Kidney epithelial cell (primary cell): ENCODE results near the gene CHPF2. TPM values are rescaled to one million over a fixed set of nuclear protein-coding genes. Genes with fewer than 3 reads are reported as not detected.

Source experiments
- DNase-seq: peaks from one replicate; pipeline ENCODE4 v3.0.0-alpha.2; 2010; ENCODE audit warnings: low read depth
- H3K27me3 ChIP-seq: 2 replicates; pipeline ENCODE4 v1.6.0; 2011; ENCODE audit warnings: low read length; ENCODE audit not compliant: control insufficient read depth, insufficient read depth
- H3K36me3 ChIP-seq: 2 replicates; pipeline ENCODE4 v1.5.1; 2011; ENCODE audit warnings: low read length; ENCODE audit not compliant: control insufficient read depth, insufficient read depth
- H3K4me3 ChIP-seq: 2 replicates; pipeline ENCODE4 v1.5.1; 2011; ENCODE audit warnings: low read depth, mild to moderate bottlenecking, control low read depth, low read length
- total RNA-seq: library from RNA; depleted of rRNA; stranded (reverse); fragments of >200 nt; gene quantifications from 2 replicates; pipeline ENCODE4 v1.2.3, GENCODE V29; 2015
- TF ChIP-seq, protein P1 (sequence below): IDR thresholded peaks from 2 replicates; pipeline ENCODE4 v1.5.1; 2011; ENCODE audit warnings: mild to moderate bottlenecking, moderate library complexity, low read length, control low read depth, inconsistent platforms; ENCODE audit not compliant: insufficient read depth, poor library complexity, severe bottlenecking

CHPF2 gene
- total RNA-seq, 1 donor from 2014 or later, result 60.0 TPM

DNA sequence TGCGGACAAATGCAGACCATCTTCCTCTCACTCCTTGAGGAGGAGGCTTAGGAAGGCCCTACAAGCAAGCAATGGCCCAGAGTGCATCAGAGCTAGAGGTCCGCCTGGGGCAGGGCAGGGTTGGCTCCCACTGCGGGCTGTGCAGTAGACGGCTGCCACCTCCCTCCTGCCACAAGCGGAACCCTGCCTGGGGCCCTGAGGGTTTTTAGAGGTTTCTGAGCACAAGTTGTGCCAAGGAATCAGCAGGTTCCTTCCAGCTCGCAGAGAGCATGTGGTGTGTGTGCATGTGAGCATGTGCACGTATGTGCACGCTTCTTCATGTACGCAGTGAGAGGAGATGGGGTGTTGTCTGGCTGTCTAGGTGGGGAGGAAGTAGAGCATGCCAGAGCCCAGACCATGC lies 42.1 kb downstream of the CHPF2 start:
- peaks cover 17% of the 10 kb centered on the region for H3K27me3 ChIP-seq

DNA sequence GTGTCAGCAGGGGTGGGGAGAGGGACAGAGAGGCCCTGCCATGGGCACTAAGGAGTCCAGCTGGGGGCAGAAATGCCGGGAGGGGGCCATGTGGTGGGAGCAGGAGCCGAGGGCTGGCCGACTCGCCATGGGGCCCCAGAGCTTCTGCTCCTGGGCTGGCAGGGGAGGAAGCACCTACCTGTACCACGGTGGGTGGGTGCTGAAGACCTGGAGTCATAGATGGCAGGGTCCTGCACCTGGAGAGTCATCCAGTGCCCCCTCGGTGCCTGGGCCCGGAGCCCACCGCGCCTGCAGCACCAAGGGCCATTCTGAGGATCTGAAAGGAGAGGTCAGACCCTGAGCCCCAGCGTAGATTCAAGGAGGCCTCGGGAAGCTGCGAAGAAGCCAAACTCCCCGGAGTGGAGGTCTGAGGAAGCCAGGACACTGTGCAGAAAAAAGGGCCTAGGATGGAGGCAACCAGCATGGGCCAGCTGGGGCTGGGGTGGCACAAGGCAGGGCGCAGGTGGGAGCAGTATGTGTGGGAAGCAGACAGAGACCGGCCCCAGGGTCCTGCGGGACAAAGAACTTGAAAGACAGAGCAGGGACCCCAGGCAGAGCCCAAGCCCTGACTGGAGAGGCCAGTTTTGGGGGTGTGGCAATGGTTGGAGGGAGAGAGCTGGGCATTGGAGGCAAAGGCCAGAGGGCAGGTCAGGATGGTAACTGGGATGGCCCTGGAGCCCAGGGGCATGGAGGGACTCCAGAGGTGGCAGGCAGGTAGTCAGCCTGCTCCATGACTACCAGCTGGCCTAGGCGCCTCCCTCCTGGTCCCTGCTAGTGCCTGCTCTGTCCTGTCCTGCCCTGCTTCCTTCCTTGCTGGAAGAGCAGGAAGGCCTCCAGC lies 42.9 kb downstream of the CHPF2 start:
- Histone ChIP-seq H3K27me3 (peaks cover 22% of the 10 kb centered on the region), H3K36me3 (no peaks in the 10 kb centered on the region), H3K4me3 (no peak overlapping the region)
- TF ChIP-seq, protein P1, sequence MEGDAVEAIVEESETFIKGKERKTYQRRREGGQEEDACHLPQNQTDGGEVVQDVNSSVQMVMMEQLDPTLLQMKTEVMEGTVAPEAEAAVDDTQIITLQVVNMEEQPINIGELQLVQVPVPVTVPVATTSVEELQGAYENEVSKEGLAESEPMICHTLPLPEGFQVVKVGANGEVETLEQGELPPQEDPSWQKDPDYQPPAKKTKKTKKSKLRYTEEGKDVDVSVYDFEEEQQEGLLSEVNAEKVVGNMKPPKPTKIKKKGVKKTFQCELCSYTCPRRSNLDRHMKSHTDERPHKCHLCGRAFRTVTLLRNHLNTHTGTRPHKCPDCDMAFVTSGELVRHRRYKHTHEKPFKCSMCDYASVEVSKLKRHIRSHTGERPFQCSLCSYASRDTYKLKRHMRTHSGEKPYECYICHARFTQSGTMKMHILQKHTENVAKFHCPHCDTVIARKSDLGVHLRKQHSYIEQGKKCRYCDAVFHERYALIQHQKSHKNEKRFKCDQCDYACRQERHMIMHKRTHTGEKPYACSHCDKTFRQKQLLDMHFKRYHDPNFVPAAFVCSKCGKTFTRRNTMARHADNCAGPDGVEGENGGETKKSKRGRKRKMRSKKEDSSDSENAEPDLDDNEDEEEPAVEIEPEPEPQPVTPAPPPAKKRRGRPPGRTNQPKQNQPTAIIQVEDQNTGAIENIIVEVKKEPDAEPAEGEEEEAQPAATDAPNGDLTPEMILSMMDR, result no peak
- no peak for DNase-seq

More for the DNA sequence above, 42.1 kb downstream of the CHPF2 start:
- Histone ChIP-seq H3K4me3 (no peak overlapping the region), H3K36me3 (no peaks in the 10 kb centered on the region)
- TF ChIP-seq, protein P1, result no peak
- no peak for DNase-seq

DNA sequence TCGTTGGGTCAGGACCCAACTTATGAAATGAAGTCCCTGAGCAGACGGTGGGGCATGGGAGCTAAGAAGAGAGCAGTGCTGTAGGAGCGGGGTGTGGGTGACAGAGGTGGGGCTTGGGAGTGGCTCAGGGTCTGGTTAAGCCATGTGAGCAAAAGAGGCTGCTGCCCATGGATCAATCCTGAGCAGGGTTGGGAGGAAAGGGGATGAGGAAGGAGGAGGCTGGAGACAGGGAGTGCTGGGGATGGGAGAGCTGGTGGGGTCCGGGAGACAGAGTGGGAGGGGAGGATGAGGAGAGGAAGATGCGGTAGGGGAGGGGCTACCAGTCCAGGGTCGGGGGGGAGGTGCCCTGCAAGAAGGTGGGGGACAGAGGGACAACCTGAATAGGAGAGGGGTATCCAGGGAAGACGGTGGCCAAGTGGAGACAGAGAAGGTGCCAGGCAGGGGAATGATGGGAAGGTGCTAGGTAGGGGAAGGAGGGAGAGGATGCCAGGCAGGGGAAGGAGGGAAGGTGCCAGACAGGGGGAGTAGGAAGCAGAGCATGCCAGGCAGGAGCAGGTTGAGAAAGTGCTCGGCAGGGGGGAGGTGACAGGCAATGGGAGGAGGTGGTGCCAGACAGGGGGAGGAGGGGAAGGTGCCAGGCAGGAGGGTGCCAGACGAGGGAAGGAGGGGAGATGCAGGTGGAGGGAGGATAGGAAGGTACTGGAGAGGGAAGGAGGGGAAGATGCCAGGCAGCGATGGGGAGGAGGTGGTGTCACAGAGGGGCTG lies 43.7 kb downstream of the CHPF2 start:
- no peaks in the 10 kb centered on the region for H3K36me3 ChIP-seq
- no peak overlapping the region for H3K4me3 ChIP-seq
- DNase-seq, result no peak
- peaks cover 20% of the 10 kb centered on the region for H3K27me3 ChIP-seq
- TF ChIP-seq, protein P1, result no peak

DNA sequence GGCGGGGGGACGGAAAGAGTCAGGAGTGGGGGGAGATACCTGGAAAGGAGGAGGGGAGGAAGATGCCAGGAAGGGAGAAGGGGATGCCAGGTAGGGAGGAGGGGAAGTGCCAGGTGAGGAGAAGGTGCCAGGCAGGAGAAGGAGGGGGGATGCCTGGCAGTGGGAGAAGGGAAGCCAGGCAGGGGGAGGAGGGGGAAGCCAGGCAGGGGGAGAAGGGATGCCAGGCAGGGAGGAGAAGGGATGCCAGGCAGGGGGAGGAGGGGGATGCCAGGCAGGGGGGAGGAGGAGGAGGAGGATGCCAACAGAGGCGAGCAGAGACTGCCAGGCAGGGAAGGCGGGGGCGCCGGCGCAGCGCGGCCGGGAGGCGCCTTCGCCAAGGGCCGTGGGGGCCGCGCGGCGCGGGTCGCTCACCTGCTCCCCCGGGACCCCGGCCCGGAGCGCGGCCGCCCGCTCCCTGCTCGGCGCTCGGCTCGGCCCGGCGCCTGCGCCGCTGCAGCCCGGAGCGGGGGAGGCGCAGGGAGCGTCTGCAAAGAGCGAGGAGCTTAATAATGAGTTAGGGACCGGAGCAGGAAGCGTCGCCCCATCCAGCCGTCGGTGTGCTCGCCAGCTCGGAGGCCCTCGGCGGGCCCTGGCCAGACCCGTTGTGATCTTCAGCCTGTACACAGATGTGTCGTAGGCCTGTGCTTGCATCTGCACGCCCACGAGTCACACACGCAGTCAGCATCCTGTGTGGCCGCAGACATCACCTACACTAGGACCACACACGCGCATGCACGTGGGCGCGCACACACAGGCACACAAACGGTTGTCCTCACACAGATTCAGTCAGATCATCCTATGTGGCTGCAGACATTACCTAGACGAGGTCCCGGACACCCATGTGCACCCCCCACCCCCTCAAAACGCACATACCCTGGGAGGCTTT lies 44.6 kb downstream of the CHPF2 start:
- no peak for DNase-seq
- peaks cover 20% of the 10 kb centered on the region for H3K27me3 ChIP-seq
- H3K4me3 ChIP-seq, result peak overlapping the region; percentile 38
- TF ChIP-seq, protein P1, result no peak
- no peaks in the 10 kb centered on the region for H3K36me3 ChIP-seq

DNA sequence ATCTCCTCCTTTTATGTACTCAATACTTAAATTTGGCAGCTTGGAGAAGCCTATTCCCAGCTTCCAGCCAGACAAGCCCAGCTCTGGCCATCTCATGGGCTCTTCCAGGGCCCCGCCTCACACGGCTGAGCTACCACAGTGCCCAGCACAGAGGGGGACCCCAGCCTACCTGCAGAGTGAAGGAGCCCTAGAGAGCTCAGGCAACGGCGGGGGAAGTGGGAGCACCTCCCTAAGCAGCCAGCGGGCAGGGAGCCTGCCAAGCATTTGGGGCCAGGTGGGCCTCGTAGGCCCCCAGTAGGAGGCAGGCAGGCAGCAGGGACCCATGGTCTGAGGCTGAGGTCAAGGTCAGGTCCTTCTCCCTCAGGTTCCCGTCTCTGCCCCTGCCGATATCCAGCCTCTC lies 45.3 kb downstream of the CHPF2 start:
- Histone ChIP-seq H3K4me3 (no peak overlapping the region), H3K36me3 (no peaks in the 10 kb centered on the region), H3K27me3 (peaks cover 24% of the 10 kb centered on the region)
- no peak for DNase-seq
- TF ChIP-seq, protein P1, result no peak
